ENCODE data around the gene ALLC. TPM values are rescaled to one million over a fixed set of nuclear protein-coding genes. Genes with fewer than 3 reads are reported as not detected.

ALLC gene
- total and polyA plus RNA-seq, 7 donors: not detected

GRCh38 chr2:3665886-3666612 is 8.0 kb downstream of the ALLC start:
- DNase-seq: no peak
- Histone ChIP-seq H3K4me3 (no peak overlapping the region), H3K36me3 (no peaks in the 10 kb centered on the region), H3K27me3 (no peaks in the 10 kb centered on the region), H3K4me1 (no peaks in the 10 kb centered on the region), H3K27ac (no peak overlapping the region), H3K9me3 (no peaks in the 10 kb centered on the region)
- 85 to 88% methylated on average over 16 of the region's 16 CpGs for WGBS, 2 donors
- intact Hi-C loops (cut with DNase I): no loop called here
- TF ChIP-seq POLR2AphosphoS5 (IDR thresholded peaks at IDR 0.05) (no peak), CTCF (IDR thresholded peaks at IDR 0.05) (no peak), POLR2A (IDR thresholded peaks at IDR 0.05) (no peak), EP300 (IDR thresholded peaks at IDR 0.05) (no peak)

GRCh38 chr2:3666613-3666975 is 8.6 kb downstream of the ALLC start:
- DNase-seq: no peak
- Histone ChIP-seq H3K27me3 (no peaks in the 10 kb centered on the region), H3K27ac (no peak overlapping the region), H3K4me3 (no peak overlapping the region), H3K9me3 (no peaks in the 10 kb centered on the region), H3K36me3 (no peaks in the 10 kb centered on the region), H3K4me1 (no peaks in the 10 kb centered on the region)
- WGBS, 2 donors: 91 to 94% methylated on average over 18 of the region's 18 CpGs
- intact Hi-C loops (cut with DNase I): no loop called here
- no peak for TF ChIP-seq CTCF (IDR thresholded peaks at IDR 0.05)
- TF ChIP-seq POLR2A (IDR thresholded peaks at IDR 0.05): no peak
- no peak for TF ChIP-seq POLR2AphosphoS5 (IDR thresholded peaks at IDR 0.05)
- no peak for TF ChIP-seq EP300 (IDR thresholded peaks at IDR 0.05)

- H3K4me3 ChIP-seq: no peak overlapping the region
- intact Hi-C loops (cut with DNase I): no loop called here
Observed at GRCh38 chr2:3667151-3667631, 9.2 kb downstream of the ALLC start.

GRCh38 chr2:3669656-3670055 is 11.7 kb downstream of the ALLC start:
- no peaks in the 10 kb centered on the region for H3K36me3 ChIP-seq
- no peak for TF ChIP-seq POLR2A (IDR thresholded peaks at IDR 0.05)
- TF ChIP-seq CTCF (IDR thresholded peaks at IDR 0.05): no peak
- TF ChIP-seq EP300 (IDR thresholded peaks at IDR 0.05): no peak
- no peak for TF ChIP-seq POLR2AphosphoS5 (IDR thresholded peaks at IDR 0.05)
- H3K27ac ChIP-seq: no peak overlapping the region
- 75 to 91% methylated on average over 8 of the region's 8 CpGs for WGBS, 2 donors
- intact Hi-C loops (cut with DNase I): no loop called here
- no peaks in the 10 kb centered on the region for H3K27me3 ChIP-seq
- no peak overlapping the region for H3K4me3 ChIP-seq
- H3K9me3 ChIP-seq: no peaks in the 10 kb centered on the region
- DNase-seq: no peak
- no peaks in the 10 kb centered on the region for H3K4me1 ChIP-seq

More at GRCh38 chr2:3667151-3667631, 9.2 kb downstream of the ALLC start:
- H3K4me1 ChIP-seq: no peaks in the 10 kb centered on the region
- H3K27ac ChIP-seq: no peak overlapping the region
- H3K27me3 ChIP-seq: no peaks in the 10 kb centered on the region
- no peaks in the 10 kb centered on the region for H3K9me3 ChIP-seq
- no peaks in the 10 kb centered on the region for H3K36me3 ChIP-seq
- WGBS, 2 donors: 73 to 75% methylated on average over 23 of the region's 23 CpGs
- peak; percentile 58 for DNase-seq
- TF ChIP-seq POLR2A (IDR thresholded peaks at IDR 0.05) (no peak), POLR2AphosphoS5 (IDR thresholded peaks at IDR 0.05) (no peak), EP300 (IDR thresholded peaks at IDR 0.05) (no peak), CTCF (IDR thresholded peaks at IDR 0.05) (no peak)

- TF ChIP-seq POLR2AphosphoS5 (IDR thresholded peaks at IDR 0.05) (no peak), CTCF (IDR thresholded peaks at IDR 0.05) (no peak), EP300 (IDR thresholded peaks at IDR 0.05) (no peak), POLR2A (IDR thresholded peaks at IDR 0.05) (no peak)
- DNase-seq: no peak
- no peaks in the 10 kb centered on the region for H3K36me3 ChIP-seq
- intact Hi-C loops (cut with DNase I): no loop called here
- no peaks in the 10 kb centered on the region for H3K4me1 ChIP-seq
- no peaks in the 10 kb centered on the region for H3K9me3 ChIP-seq
- no peaks in the 10 kb centered on the region for H3K27me3 ChIP-seq
- 86 to 90% methylated on average over 15 of the region's 15 CpGs for WGBS, 2 donors
- no peak overlapping the region for H3K4me3 ChIP-seq
- no peak overlapping the region for H3K27ac ChIP-seq
Observed at GRCh38 chr2:3670376-3670775, 12.4 kb downstream of the ALLC start.
